Thymus (tissue), 11 donors: ENCODE results near the gene SLC30A3. TPM values are rescaled to one million over a fixed set of nuclear protein-coding genes. Genes with fewer than 3 reads are reported as not detected.

ENCODE experiments used
- DNase-seq, 9 donors: peaks; one replicate each; pipeline ENCODE4 v3.0.0-alpha.2; 2013; ENCODE audit warnings: low spot score in 9 of 9, low read depth in 6 of 9, missing footprints in 1 of 9
- H3K27ac ChIP-seq, 2 donors: one replicate each; pipeline ENCODE4 v1.5.1; 2013; ENCODE audit warnings: control low read depth in 1 of 2, low read depth in 1 of 2, low read length in 1 of 2, mild to moderate bottlenecking in 1 of 2, moderate library complexity in 1 of 2
- H3K27me3 ChIP-seq, 2 donors: one replicate each; pipeline ENCODE4 v1.5.1; 2013; ENCODE audit warnings: low read length in 1 of 2; ENCODE audit not compliant: control insufficient read depth in 2 of 2, insufficient read depth in 1 of 2
- H3K36me3 ChIP-seq, 2 donors: one replicate each; pipeline ENCODE4 v1.5.1; 2013; ENCODE audit warnings: low read length in 1 of 2, mild to moderate bottlenecking in 1 of 2, moderate library complexity in 1 of 2; ENCODE audit not compliant: control insufficient read depth in 2 of 2, insufficient read depth in 2 of 2
- H3K4me1 ChIP-seq, 2 donors: one replicate each; pipeline ENCODE4 v1.5.1; 2013; ENCODE audit warnings: low read length in 2 of 2; ENCODE audit not compliant: control insufficient read depth in 2 of 2, insufficient read depth in 2 of 2
- H3K4me3 ChIP-seq, 2 donors: one replicate each; pipeline ENCODE4 v1.5.1; 2013; ENCODE audit warnings: low read length in 2 of 2, control low read depth in 1 of 2, mild to moderate bottlenecking in 1 of 2
- H3K9me3 ChIP-seq, 2 donors: one replicate each; pipeline ENCODE4 v1.5.1; 2013; ENCODE audit warnings: low read length in 1 of 2, mild to moderate bottlenecking in 1 of 2; ENCODE audit not compliant: control insufficient read depth in 2 of 2, insufficient read depth in 1 of 2
- WGBS: extraction: QIAGEN DNeasy Blood & Tissue Kit; methylation state at CpG from one replicate; pipeline ENCODE4 v1.1.7; 2013; 5-methylcytosine and 5-hydroxymethylcytosine counted together
- polyA plus RNA-seq: library from polyadenylated mRNA; stranded (reverse); fragments of 200-250 nt; gene quantifications from one replicate; pipeline ENCODE4 v1.2.3, GENCODE V29; 2013
- total RNA-seq: library from RNA; stranded (reverse); fragments of 120-200 nt; gene quantifications from one replicate; pipeline ENCODE4 v1.2.4, GENCODE V29; 2013
- donor health status: healthy.

The SLC30A3 gene
- total and polyA plus RNA-seq, 2 donors, result 0.05 to 0.18 TPM

GRCh38 chr2:27217173-27218121 lies 45.4 kb downstream of the SLC30A3 start, which contains the start of gene CAD:
Gene CAD, plus strand, starts transcription at chr2:27217369. Its CDS starts 183 bp downstream, at chr2:27217552.
- Histone ChIP-seq H3K36me3 (peaks cover 18 to 37% of the 10 kb centered on the region in 2 donors), H3K27me3 (no peaks in the 10 kb centered on the region), H3K27ac (peak within 1 kb of the TSS; percentile 70 to 72), H3K4me1 (peaks cover 11 to 24% of the 10 kb centered on the region in 2 donors), H3K4me3 (peak within 1 kb of the TSS; percentile 49 to 82), H3K9me3 (no peaks in the 10 kb centered on the region)
- peak in 7 of 9 donors; percentile 61 to 89 (median 71) for DNase-seq
- WGBS, result under 1% methylated on average over 72 of the region's 72 CpGs

- Histone ChIP-seq H3K27ac (peak overlapping the region in 1 of 2 donors; percentile 64), H3K27me3 (no peaks in the 10 kb centered on the region), H3K36me3 (peaks cover 13 to 31% of the 10 kb centered on the region in 2 donors), H3K4me3 (peak overlapping the region; percentile 49 to 82), H3K4me1 (peaks cover 11 to 24% of the 10 kb centered on the region in 2 donors), H3K9me3 (no peaks in the 10 kb centered on the region)
- 95% methylated on average over 13 of the region's 13 CpGs for WGBS
- no peak for DNase-seq
Observed at GRCh38 chr2:27216416-27217137, 46.3 kb downstream of the SLC30A3 start.

- H3K4me3 ChIP-seq, result no peak overlapping the region
- no peak for DNase-seq
- H3K27me3 ChIP-seq, result no peaks in the 10 kb centered on the region
- WGBS, result 97% methylated on average over 3 of the region's 3 CpGs
- H3K4me1 ChIP-seq, result peaks cover 11 to 33% of the 10 kb centered on the region in 2 donors
- no peaks in the 10 kb centered on the region for H3K9me3 ChIP-seq
- H3K36me3 ChIP-seq, result peaks cover 4 to 24% of the 10 kb centered on the region in 2 donors
- no peak overlapping the region for H3K27ac ChIP-seq
Observed at GRCh38 chr2:27214941-27215340, 47.9 kb downstream of the SLC30A3 start.

GRCh38 chr2:27212626-27213471 lies 50.0 kb downstream of the SLC30A3 start:
- peaks cover 7 to 32% of the 10 kb centered on the region in 2 donors for H3K36me3 ChIP-seq
- H3K4me3 ChIP-seq, result peak overlapping the region; percentile 68 to 94
- peaks cover 8 to 32% of the 10 kb centered on the region in 2 donors for H3K4me1 ChIP-seq
- 11% methylated on average over 34 of the region's 34 CpGs for WGBS
- H3K27ac ChIP-seq, result peak overlapping the region; percentile 97 to 98
- H3K9me3 ChIP-seq, result no peaks in the 10 kb centered on the region
- H3K27me3 ChIP-seq, result no peaks in the 10 kb centered on the region
- DNase-seq, result peak in 2 of 9 donors; percentile 54 to 65

DNA sequence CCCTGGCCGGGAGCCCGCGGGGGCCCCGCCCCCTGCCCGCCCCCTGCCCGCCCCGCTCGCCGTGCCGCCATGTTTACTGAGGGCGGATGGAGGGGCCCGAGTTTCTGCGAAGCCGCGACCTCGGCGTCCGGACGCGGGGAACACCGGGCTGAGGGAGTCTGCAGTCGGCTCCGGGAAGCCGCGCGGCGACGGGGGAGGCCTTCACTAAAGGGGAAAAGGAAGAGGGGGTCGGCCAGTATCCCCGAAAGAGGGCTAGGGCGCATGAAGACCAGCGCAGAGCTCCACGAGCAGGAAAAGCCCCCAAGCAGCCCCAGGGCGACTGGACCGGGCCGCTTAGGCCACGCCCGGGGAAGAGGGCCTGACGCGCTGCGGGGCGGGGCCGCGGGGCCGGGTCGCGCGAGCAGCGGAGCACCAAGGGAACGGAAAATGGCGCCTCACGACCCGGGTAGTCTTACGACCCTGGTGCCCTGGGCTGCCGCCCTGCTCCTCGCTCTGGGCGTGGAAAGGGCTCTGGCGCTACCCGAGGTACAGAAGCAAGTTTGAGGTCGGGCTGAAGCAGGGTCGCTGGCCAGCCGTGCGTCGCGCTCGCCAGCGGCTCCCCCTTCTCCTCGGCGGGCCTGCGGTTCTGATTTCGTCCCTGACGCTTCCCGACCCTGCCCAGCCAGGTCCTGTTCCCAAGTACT lies 50.8 kb downstream of the SLC30A3 start, which contains the start of the genes ATRAID and SLC5A6:
TSS of gene ATRAID (plus strand) at position 99 of the 683 bp plus-strand sequence. CDS start at position 427, 328 bp downstream.
TSS of gene SLC5A6 (minus strand) at position 326 of the 683 bp plus-strand sequence. CDS start 4,618 bp downstream, outside the sequence.
- H3K36me3 ChIP-seq, result peaks cover 14 to 39% of the 10 kb centered on the region in 2 donors
- no peaks in the 10 kb centered on the region for H3K27me3 ChIP-seq
- no peaks in the 10 kb centered on the region for H3K9me3 ChIP-seq
- under 1% methylated on average over 73 of the region's 73 CpGs for WGBS
- peak within 1 kb of the TSS; percentile 97 to 98 for H3K27ac ChIP-seq
- H3K4me3 ChIP-seq, result peak within 1 kb of the TSS; percentile 68 to 94
- H3K4me1 ChIP-seq, result peaks cover 6 to 27% of the 10 kb centered on the region in 2 donors
- DNase-seq, result peak; percentile 74 to 95 (median 87)

- Histone ChIP-seq H3K36me3 (peaks cover 17 to 46% of the 10 kb centered on the region in 2 donors), H3K9me3 (no peaks in the 10 kb centered on the region), H3K4me1 (peaks cover 6 to 23% of the 10 kb centered on the region in 2 donors), H3K27me3 (no peaks in the 10 kb centered on the region), H3K4me3 (peak overlapping the region; percentile 68 to 94), H3K27ac (peak overlapping the region in 1 of 2 donors; percentile 77)
- 4% methylated on average over 48 of the region's 48 CpGs for WGBS
- DNase-seq, result peak in 2 of 9 donors; percentile 7 to 30
Observed at GRCh38 chr2:27211241-27211942, 51.5 kb downstream of the SLC30A3 start.

DNA sequence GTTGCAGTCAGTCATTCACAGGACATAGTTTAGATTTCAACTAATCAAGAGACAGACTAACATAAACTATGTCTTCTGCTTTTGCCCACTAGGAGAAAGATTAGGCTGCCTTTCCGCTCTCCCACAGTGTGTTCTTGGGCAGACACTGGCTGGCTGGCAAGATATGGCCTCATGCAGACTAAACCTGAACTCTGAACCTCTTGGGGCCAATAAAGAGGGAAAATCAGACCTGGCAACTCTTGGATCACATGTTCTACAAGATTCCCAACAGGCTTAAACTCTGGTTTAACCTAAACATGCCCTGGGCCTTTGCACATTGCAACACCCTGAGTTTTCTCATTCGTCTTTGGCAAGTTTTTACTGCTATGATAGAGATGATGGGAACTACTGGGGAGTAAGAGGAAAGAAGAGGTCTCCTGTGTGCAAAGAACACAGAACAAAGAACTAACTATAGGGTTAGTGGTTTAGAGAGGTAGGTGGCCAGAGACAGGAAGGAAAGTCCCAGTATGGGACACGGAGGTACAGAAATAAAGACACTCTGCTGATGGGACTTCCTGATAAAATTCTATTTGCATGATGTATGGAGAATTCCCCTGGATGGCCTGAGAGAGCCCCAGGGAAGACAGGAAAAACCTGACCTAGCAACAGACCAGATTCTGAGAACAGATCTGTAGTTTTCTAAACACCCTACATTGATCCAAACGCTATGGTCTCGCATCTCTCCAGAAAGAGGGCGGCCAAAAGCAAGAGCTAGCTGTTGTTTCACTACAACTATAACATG lies 53.0 kb downstream of the SLC30A3 start:
- Histone ChIP-seq H3K4me1 (peaks cover 6 to 23% of the 10 kb centered on the region in 2 donors), H3K4me3 (no peak overlapping the region), H3K36me3 (peaks cover 29 to 50% of the 10 kb centered on the region in 2 donors), H3K9me3 (no peaks in the 10 kb centered on the region), H3K27ac (no peak overlapping the region), H3K27me3 (no peaks in the 10 kb centered on the region)
- no peak for DNase-seq
- 87% methylated on average over 6 of the region's 6 CpGs for WGBS
